CD14-positive monocyte (primary cell): ENCODE measurements around the gene LTBP4. TPM values are rescaled to one million over a fixed set of nuclear protein-coding genes. Genes with fewer than 3 reads are reported as not detected.

Experiments used
- DNase-seq, 3 donors: peaks; one replicate each; pipeline ENCODE4 v3.0.0-alpha.2; 2011 to 2022
- H2AFZ ChIP-seq: 2 replicates; pipeline ENCODE4 v1.6.0; 2012; ENCODE audit warnings: mild to moderate bottlenecking, low read depth, low read length, inconsistent platforms; ENCODE audit not compliant: insufficient read depth, poor library complexity, severe bottlenecking
- H3K27ac ChIP-seq, 2 donors: 1 replicate in 1 of 2; 2 replicates in 1 of 2; pipeline ENCODE4 v1.5.1; 2012 to 2013; ENCODE audit warnings: low read length in 2 of 2, control low read depth in 1 of 2, inconsistent platforms in 1 of 2, low read depth in 1 of 2, mild to moderate bottlenecking in 1 of 2
- H3K27me3 ChIP-seq, 2 donors: one replicate each; pipeline versions ENCODE4 v1.6.0 to v1.6.1; 2011 to 2013; ENCODE audit warnings: low read length in 2 of 2; ENCODE audit not compliant: control insufficient read depth in 2 of 2, insufficient read depth in 2 of 2
- H3K36me3 ChIP-seq, 2 donors: replicated peaks in 1 of 2; 1 replicate in 1 of 2; 2 replicates in 1 of 2; pipeline versions ENCODE4 v1.5.1 to v1.6.1; 2012 to 2013; ENCODE audit warnings: low read length in 2 of 2, control low read depth in 1 of 2, inconsistent platforms in 1 of 2, mild to moderate bottlenecking in 1 of 2; ENCODE audit not compliant: insufficient read depth in 2 of 2, control insufficient read depth in 1 of 2
- H3K4me1 ChIP-seq, 2 donors: 1 replicate in 1 of 2; 2 replicates in 1 of 2; pipeline versions ENCODE4 v1.5.1 to v1.6.1; 2012 to 2013; ENCODE audit warnings: low read length in 2 of 2, control low read depth in 1 of 2, inconsistent platforms in 1 of 2, mild to moderate bottlenecking in 1 of 2, moderate library complexity in 1 of 2; ENCODE audit not compliant: insufficient read depth in 2 of 2, control insufficient read depth in 1 of 2
- H3K4me2 ChIP-seq: replicated peaks from 2 replicates; pipeline ENCODE3; 2012; ENCODE audit warnings: low read length, moderate library complexity, mild to moderate bottlenecking; ENCODE audit not compliant: poor library complexity, severe bottlenecking; ENCODE audit errors: extremely low read depth
- H3K4me3 ChIP-seq, 3 experiments: fragments of 200-600 bp in 1 of 3; sonication (generic) in 1 of 3; replicated peaks in 1 of 3; 1 replicate in 2 of 3; 2 replicates in 1 of 3; pipeline ENCODE4 v1.5.1; 2011 to 2013; ENCODE audit warnings: low read length in 3 of 3, mild to moderate bottlenecking in 3 of 3, control low read depth in 2 of 3, low read depth in 2 of 3, inconsistent platforms in 1 of 3, moderate library complexity in 1 of 3
- H3K79me2 ChIP-seq: 2 replicates; pipeline ENCODE4 v1.6.0; 2012; ENCODE audit warnings: mild to moderate bottlenecking, control low read depth, inconsistent platforms, low read length, moderate library complexity; ENCODE audit not compliant: insufficient read depth
- H3K9ac ChIP-seq: 2 replicates; pipeline ENCODE4 v1.6.0; 2017; ENCODE audit warnings: low read length, mild to moderate bottlenecking; ENCODE audit not compliant: insufficient read depth, poor library complexity, severe bottlenecking
- H3K9me3 ChIP-seq, 2 donors: replicated peaks in 1 of 2; 1 replicate in 1 of 2; 2 replicates in 1 of 2; pipeline versions ENCODE4 v1.5.1 to v1.6.1; 2012 to 2013; ENCODE audit warnings: low read length in 2 of 2, control low read depth in 1 of 2; ENCODE audit not compliant: control insufficient read depth in 1 of 2, insufficient read depth in 1 of 2
- H4K20me1 ChIP-seq: 2 replicates; pipeline ENCODE4 v1.6.0; 2012; ENCODE audit warnings: mild to moderate bottlenecking, low read length, control low read depth, moderate library complexity; ENCODE audit not compliant: insufficient read depth
- H3K27ac Mint-ChIP-seq, 7 donors: one replicate each; pipeline ENCODE4 v1.8.0; 2020; ENCODE audit warnings: mild to moderate bottlenecking in 7 of 7, mixed read lengths in 7 of 7, moderate library complexity in 6 of 7, inconsistent platforms in 2 of 7
- H3K27me3 Mint-ChIP-seq, 3 donors: one replicate each; pipeline ENCODE4 v1.8.0; 2021 to 2022; ENCODE audit warnings: low read depth in 3 of 3, mild to moderate bottlenecking in 3 of 3, mixed read lengths in 3 of 3, moderate library complexity in 3 of 3, inconsistent platforms in 1 of 3
- H3K36me3 Mint-ChIP-seq, 2 donors: one replicate each; pipeline ENCODE4 v1.8.0; 2020; ENCODE audit warnings: mixed read lengths in 2 of 2, inconsistent platforms in 1 of 2, mild to moderate bottlenecking in 1 of 2
- H3K4me1 Mint-ChIP-seq: one replicate; pipeline ENCODE4 v1.8.0; 2020; ENCODE audit warnings: mild to moderate bottlenecking, mixed read lengths
- H3K4me3 Mint-ChIP-seq, 2 donors: one replicate each; pipeline ENCODE4 v1.8.0; 2020; ENCODE audit warnings: mild to moderate bottlenecking in 2 of 2, mixed read lengths in 2 of 2, moderate library complexity in 1 of 2
- H3K9me3 Mint-ChIP-seq, 7 donors: one replicate each; pipeline ENCODE4 v1.8.0; 2020 to 2022; ENCODE audit warnings: mixed read lengths in 7 of 7, mild to moderate bottlenecking in 6 of 7, moderate library complexity in 6 of 7, inconsistent platforms in 2 of 7
- WGBS: methylation state at CpG from one replicate; pipeline ENCODE4 v1.1.5; 2013; ENCODE audit warnings: missing lambda C conversion rate; ENCODE audit not compliant: insufficient coverage; 5-methylcytosine and 5-hydroxymethylcytosine counted together
- intact Hi-C, 2 donors: fragments of 100-400 bp; cut with micrococcal nuclease; formaldehyde crosslinking; loops; one replicate each; pipeline versions ENCODE4 v1.15.0 to v1.15.1; 2023
- polyA plus RNA-seq, 3 donors: library from polyadenylated mRNA; depleted of rRNA in 1 of 3; unstranded in 2 of 3; stranded (reverse) in 1 of 3; fragments of 300-500 nt in 2 of 3; fragments of >200 nt in 1 of 3; fragmentation: Illumina TruSeq in 2 of 3; gene quantifications; 1 replicate in 2 of 3; 2 replicates in 1 of 3; pipeline ENCODE4 v1.2.3, GENCODE V29; 2012 to 2021
- TF ChIP-seq, protein P1 (sequence below): fragments of 200-600 bp; IDR thresholded peaks from one replicate; pipeline ENCODE4 v1.8.0; 2022; ENCODE audit warnings: antibody characterized with exemption, mild to moderate bottlenecking

Gene LTBP4
- polyA plus RNA-seq, 3 donors: 3.8 to 38.7 (median 8.0) TPM

DNA sequence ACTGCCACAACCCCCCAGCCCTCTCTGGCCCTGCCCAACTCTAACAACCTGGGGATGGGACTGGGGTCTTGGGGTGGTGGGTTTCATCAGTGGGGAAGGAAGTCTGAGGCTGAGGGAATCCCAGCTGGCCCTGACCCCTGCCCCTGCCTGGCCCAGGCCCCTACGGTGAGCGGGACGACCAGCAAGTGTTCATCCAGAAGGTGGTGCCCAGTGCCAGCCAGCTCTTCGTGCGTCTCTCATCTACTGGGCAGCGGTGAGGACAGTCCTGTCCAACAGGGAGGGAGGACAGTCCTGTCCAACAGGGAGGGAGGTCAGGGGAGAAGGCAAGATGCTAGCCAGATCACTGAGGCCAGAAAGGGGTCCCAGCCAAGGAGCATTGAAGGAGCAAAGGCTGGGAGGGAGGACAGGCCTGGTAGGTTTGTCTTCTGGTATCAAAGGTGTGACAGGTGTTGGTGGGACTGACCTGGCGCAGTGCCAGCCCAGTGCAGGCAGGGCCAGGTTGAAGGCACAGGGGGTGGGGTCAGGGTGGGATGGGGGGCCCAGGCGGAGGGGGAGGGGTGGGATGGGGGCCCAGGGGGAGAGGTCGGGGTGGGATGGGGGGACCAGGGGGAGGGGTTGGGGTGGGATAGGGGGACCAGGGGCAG is 12.1 kb upstream of the LTBP4 start:
- Histone ChIP-seq H3K4me3 (no peak overlapping the region), H3K27ac (peak overlapping the region in 1 of 2 donors; percentile 6), H3K27me3 (peaks cover 0 to under 1% of the 10 kb centered on the region in 2 donors), H3K9me3 (no peaks in the 10 kb centered on the region), H3K36me3 (peaks cover 53 to 54% of the 10 kb centered on the region in 2 donors), H3K79me2 (peaks cover 11% of the 10 kb centered on the region), H3K4me2 (no peak overlapping the region), H2AFZ (no peak overlapping the region), H3K9ac (no peak overlapping the region), H3K4me1 (peaks cover 30 to 35% of the 10 kb centered on the region in 2 donors), H4K20me1 (peaks cover 42% of the 10 kb centered on the region)
- Mint-ChIP-seq H3K36me3 (peaks cover 60 to 73% of the 10 kb centered on the region in 2 donors), H3K4me1 (peaks cover 32% of the 10 kb centered on the region), H3K27me3 (peaks cover 2 to 6% (median 3%) of the 10 kb centered on the region in 3 donors), H3K4me3 (no peak overlapping the region), H3K27ac (peak overlapping the region in 6 of 7 donors; percentile 20 to 73 (median 59)), H3K9me3 (peaks cover 0 to 4% (median 2%) of the 10 kb centered on the region in 7 donors)
- TF ChIP-seq, protein P1, sequence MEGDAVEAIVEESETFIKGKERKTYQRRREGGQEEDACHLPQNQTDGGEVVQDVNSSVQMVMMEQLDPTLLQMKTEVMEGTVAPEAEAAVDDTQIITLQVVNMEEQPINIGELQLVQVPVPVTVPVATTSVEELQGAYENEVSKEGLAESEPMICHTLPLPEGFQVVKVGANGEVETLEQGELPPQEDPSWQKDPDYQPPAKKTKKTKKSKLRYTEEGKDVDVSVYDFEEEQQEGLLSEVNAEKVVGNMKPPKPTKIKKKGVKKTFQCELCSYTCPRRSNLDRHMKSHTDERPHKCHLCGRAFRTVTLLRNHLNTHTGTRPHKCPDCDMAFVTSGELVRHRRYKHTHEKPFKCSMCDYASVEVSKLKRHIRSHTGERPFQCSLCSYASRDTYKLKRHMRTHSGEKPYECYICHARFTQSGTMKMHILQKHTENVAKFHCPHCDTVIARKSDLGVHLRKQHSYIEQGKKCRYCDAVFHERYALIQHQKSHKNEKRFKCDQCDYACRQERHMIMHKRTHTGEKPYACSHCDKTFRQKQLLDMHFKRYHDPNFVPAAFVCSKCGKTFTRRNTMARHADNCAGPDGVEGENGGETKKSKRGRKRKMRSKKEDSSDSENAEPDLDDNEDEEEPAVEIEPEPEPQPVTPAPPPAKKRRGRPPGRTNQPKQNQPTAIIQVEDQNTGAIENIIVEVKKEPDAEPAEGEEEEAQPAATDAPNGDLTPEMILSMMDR: no peak
- WGBS: 97% methylated on average over 6 of the region's 9 CpGs
- DNase-seq: no peak
- intact Hi-C loops: no loop called here

DNA sequence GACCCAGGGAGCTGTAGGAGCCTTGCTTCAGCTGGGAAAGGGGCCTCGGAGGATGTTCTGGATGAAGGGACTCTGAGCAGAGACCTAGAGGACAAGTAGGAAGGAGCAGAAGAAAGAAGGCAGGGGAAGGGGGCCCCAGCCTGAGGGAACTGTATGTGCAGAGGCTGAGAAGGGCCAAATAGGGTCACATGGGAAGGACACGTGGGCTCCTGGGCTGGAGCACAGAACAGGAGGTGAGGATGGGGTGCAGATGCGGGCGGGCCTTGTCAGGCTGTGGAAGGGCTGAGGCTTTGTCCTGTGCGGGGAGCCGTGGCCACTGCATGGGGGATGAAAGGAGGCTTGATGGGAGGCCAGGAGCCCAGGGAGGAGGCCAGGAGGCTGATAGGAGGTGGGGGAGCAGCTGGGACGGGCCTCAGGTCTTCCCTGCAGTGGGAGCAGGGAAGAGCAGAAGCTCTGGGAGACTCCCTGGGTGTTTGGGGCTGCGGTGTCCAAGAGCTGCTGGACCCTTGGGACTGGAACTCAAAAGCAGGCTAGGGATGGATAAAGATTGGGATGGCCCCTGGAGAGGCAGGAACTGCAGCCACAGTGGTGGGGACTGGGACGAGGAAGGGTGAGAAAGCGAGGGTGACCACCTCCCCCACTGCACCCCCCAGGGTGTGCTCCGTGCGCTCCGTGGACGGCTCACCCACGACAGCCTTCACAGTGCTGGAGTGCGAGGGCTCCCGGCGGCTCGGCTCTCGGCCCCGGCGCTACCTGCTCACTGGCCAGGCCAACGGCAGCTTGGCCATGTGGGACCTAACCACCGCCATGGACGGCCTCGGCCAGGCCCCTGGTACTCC is 11.4 kb upstream of the LTBP4 start:
- Histone ChIP-seq H3K27ac (no peak overlapping the region), H3K27me3 (peaks cover 0 to 7% of the 10 kb centered on the region in 2 donors), H2AFZ (no peak overlapping the region), H4K20me1 (peaks cover 42% of the 10 kb centered on the region), H3K4me1 (peaks cover 23 to 27% of the 10 kb centered on the region in 2 donors), H3K9me3 (no peaks in the 10 kb centered on the region), H3K9ac (no peak overlapping the region), H3K4me2 (no peak overlapping the region), H3K36me3 (peaks cover 46 to 48% of the 10 kb centered on the region in 2 donors), H3K4me3 (no peak overlapping the region), H3K79me2 (peaks cover 11% of the 10 kb centered on the region)
- peaks cover 9 to 14% (median 9%) of the 10 kb centered on the region in 3 donors for H3K27me3 Mint-ChIP-seq
- WGBS: 95% methylated on average over 25 of the region's 26 CpGs
- H3K9me3 Mint-ChIP-seq: peaks cover 0 to 5% (median 2%) of the 10 kb centered on the region in 7 donors
- H3K27ac Mint-ChIP-seq: peak overlapping the region in 6 of 7 donors; percentile 31 to 75 (median 56)
- peaks cover 52 to 65% of the 10 kb centered on the region in 2 donors for H3K36me3 Mint-ChIP-seq
- H3K4me3 Mint-ChIP-seq: no peak overlapping the region
- no peak for DNase-seq
- TF ChIP-seq, protein P1: no peak
- intact Hi-C loops: no loop called here
- H3K4me1 Mint-ChIP-seq: peaks cover 32% of the 10 kb centered on the region
